ENCODE data around the gene DYNC1LI2.
A peak's percentile ranks its signal among the peaks of the same experiment; 100 is the strongest.
"Not testable (repeated sequence)": the region's sequence is repeated elsewhere in the genome, so short reads cannot be mapped to it uniquely, and the experiment has no call there.

The DYNC1LI2 gene

DNA sequence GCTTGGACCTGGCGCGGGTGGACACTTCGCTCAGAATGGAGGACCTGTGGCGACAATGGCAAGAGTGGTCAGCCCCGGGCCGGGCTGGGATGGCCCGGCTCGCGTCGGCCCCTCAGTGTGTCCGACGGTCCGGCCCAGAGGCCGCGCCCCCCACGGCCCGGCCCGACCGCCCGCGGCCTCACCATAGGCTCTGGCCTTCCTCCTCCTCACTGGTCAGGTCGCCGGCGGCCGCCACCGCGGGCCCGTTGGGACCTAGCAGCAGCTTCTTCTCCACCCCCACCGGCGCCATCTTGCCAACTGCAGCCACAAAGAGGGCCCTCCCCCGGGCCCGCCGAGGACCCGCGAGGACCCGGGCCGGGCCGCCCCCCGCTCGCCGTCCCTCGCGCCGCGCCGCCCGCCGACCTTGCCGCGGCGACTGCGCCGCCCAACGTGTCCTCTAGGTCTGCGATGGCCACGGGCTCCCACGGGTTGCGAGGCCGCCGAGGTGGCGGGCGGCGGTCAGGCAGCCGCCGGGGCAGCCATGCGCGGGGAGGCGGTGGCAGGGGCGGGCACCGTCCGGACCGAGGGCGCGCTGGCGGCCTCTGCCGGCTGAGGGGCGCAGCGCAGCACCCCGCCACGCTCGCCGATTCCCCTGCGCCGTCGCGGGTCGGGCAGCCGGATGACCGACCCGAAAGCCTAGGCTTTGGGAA is at the start of gene DYNC1LI2:
TSS of gene DYNC1LI2 (minus strand) at position 307 of the 689 bp plus-strand sequence. CDS start at position 289, 18 bp downstream.
- peak; percentile 88 for DNase-seq (ENCODE audit: low read depth)
- H3K4me3 ChIP-seq (ENCODE audit: low read depth, low read length): peak within 1 kb of the TSS; percentile 93
- TF ChIP-seq CTCF (IDR thresholded peaks at IDR 0.05; ENCODE audit: low read depth, low read length): peak; percentile 56
- TF ChIP-seq MYC (IDR thresholded peaks at IDR 0.05; ENCODE audit: low read depth, low read length): no peak
- TF ChIP-seq, protein P1, sequence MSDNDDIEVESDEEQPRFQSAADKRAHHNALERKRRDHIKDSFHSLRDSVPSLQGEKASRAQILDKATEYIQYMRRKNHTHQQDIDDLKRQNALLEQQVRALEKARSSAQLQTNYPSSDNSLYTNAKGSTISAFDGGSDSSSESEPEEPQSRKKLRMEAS (IDR thresholded peaks at IDR 0.05; ENCODE audit: low read depth, low read length): peak; percentile 21; the same call in 1 of the 2 replicates
- peak; percentile 64 for TF ChIP-seq POLR2A (IDR thresholded peaks at IDR 0.05; ENCODE audit: extremely low read depth, insufficient read length)

DNA sequence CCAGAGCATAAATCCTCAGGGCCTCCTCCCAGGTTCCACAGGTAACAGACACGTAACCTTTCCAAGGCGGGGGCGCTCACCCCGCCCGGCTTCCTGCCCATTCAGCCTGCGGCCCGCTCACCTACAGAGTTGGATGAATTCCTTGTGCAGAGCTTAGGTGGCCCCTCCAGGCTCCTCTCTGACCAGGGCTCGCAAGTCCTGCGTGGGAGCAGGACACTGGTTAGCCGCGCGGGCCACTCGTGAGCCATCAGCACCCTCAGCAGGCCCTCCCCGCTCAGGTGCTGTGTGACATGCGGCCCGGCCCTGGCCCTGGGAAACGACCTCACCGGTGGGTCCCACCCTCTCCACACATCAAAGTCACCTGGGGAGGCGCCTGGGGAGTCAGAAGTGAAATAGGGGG is 49.4 kb upstream of the DYNC1LI2 start:
- no peak for DNase-seq (ENCODE audit: low read depth)
- no peak overlapping the region for H3K4me3 ChIP-seq (ENCODE audit: low read depth, low read length)
- TF ChIP-seq MYC (IDR thresholded peaks at IDR 0.05; ENCODE audit: low read depth, low read length) (no peak), CTCF (IDR thresholded peaks at IDR 0.05; ENCODE audit: low read depth, low read length) (no peak), POLR2A (IDR thresholded peaks at IDR 0.05; ENCODE audit: extremely low read depth, insufficient read length) (no peak)
- TF ChIP-seq, protein P1 (IDR thresholded peaks at IDR 0.05; ENCODE audit: low read depth, low read length): no peak

- H3K4me3 ChIP-seq (ENCODE audit: low read depth, low read length): no peak overlapping the region
- no peak for DNase-seq (ENCODE audit: low read depth)
- TF ChIP-seq CTCF (IDR thresholded peaks at IDR 0.05; ENCODE audit: low read depth, low read length): no peak
- TF ChIP-seq, protein P1 (IDR thresholded peaks at IDR 0.05; ENCODE audit: low read depth, low read length): no peak
- no peak for TF ChIP-seq POLR2A (IDR thresholded peaks at IDR 0.05; ENCODE audit: extremely low read depth, insufficient read length)
- no peak for TF ChIP-seq MYC (IDR thresholded peaks at IDR 0.05; ENCODE audit: low read depth, low read length)
Observed at GRCh38 chr16:66798161-66798560, 46.8 kb upstream of the DYNC1LI2 start.

DNA sequence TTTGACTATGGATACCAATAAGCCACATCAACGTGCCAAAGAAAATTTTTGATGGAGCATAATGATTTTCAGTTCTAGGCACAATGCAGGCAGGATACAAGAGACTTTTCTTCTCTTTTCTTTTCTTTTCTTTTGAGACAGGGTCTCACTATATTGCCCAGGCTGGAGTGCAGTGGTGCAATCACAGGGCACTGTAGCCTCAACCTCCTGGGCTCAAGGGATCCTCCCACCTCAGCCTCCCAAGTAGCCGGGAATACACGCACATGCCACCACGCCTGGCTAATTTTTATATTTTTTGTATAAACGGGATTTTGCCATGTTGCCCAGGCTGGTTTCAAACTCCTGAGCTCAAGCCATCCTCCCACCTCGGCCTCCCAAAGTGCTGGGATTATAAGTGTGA is 42.6 kb upstream of the DYNC1LI2 start:
- DNase-seq (ENCODE audit: low read depth); H3K4me3 ChIP-seq (ENCODE audit: low read depth, low read length): not testable (repeated sequence)

- no peak for DNase-seq (ENCODE audit: low read depth)
- TF ChIP-seq POLR2A (IDR thresholded peaks at IDR 0.05; ENCODE audit: extremely low read depth, insufficient read length) (no peak), CTCF (IDR thresholded peaks at IDR 0.05; ENCODE audit: low read depth, low read length) (no peak), MYC (IDR thresholded peaks at IDR 0.05; ENCODE audit: low read depth, low read length) (no peak)
- TF ChIP-seq, protein P1 (IDR thresholded peaks at IDR 0.05; ENCODE audit: low read depth, low read length): no peak
- no peak overlapping the region for H3K4me3 ChIP-seq (ENCODE audit: low read depth, low read length)
Observed at GRCh38 chr16:66790130-66790733, 38.8 kb upstream of the DYNC1LI2 start.

- TF ChIP-seq MYC (IDR thresholded peaks at IDR 0.05; ENCODE audit: low read depth, low read length) (no peak), POLR2A (IDR thresholded peaks at IDR 0.05; ENCODE audit: extremely low read depth, insufficient read length) (no peak), CTCF (IDR thresholded peaks at IDR 0.05; ENCODE audit: low read depth, low read length) (no peak)
- TF ChIP-seq, protein P1 (IDR thresholded peaks at IDR 0.05; ENCODE audit: low read depth, low read length): no peak
- H3K4me3 ChIP-seq (ENCODE audit: low read depth, low read length): no peak overlapping the region
- no peak for DNase-seq (ENCODE audit: low read depth)
Observed at GRCh38 chr16:66787427-66787826, 36.0 kb upstream of the DYNC1LI2 start.
